ENCODE data around the gene TREH.
A peak's percentile ranks its signal among the peaks of the same experiment; 100 is the strongest.
"Not testable (repeated sequence)": the region's sequence is repeated elsewhere in the genome, so short reads cannot be mapped to it uniquely, and the experiment has no call there.

Gene TREH

DNA sequence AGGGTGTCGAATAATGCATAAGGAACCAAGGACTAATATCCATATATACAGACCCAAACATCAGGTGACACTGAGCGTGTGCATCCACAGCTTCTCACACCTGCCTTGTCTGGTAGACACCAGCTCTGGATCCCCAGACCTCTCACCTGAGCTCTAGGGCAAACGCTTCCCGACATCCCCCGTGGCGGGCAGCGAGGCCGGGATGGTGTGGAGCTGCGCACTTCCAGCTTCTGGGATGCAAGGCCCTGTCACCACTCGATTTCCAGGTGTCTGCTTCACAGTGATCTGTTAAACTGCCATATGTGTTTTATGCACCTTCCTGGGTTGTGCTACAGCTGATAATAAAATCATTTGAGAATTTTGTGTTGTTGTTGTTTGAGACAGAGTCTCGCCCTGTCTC, 15.3 kb upstream of the TREH start:
- DNase-seq, result no peak

DNA sequence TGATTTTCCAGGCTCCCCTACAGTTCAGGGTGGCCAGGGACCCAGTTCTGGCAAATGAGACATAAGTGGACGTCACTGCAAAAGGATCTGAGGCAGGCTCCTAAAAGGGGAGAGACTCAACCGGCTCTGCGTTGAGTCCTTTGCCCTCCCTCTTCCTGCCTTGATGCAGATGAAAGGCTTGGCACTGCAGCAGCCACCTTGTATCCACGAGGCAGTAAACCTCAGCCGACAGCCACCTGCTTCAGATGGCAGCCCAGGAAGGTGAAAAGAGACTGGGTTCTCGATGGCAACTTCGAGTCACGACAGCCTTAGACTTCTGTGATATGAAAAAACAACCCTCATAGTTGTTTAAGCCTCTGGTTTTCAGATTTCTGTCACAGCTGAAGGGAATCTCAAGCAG, 14.7 kb upstream of the TREH start:
- no peak for DNase-seq

DNA sequence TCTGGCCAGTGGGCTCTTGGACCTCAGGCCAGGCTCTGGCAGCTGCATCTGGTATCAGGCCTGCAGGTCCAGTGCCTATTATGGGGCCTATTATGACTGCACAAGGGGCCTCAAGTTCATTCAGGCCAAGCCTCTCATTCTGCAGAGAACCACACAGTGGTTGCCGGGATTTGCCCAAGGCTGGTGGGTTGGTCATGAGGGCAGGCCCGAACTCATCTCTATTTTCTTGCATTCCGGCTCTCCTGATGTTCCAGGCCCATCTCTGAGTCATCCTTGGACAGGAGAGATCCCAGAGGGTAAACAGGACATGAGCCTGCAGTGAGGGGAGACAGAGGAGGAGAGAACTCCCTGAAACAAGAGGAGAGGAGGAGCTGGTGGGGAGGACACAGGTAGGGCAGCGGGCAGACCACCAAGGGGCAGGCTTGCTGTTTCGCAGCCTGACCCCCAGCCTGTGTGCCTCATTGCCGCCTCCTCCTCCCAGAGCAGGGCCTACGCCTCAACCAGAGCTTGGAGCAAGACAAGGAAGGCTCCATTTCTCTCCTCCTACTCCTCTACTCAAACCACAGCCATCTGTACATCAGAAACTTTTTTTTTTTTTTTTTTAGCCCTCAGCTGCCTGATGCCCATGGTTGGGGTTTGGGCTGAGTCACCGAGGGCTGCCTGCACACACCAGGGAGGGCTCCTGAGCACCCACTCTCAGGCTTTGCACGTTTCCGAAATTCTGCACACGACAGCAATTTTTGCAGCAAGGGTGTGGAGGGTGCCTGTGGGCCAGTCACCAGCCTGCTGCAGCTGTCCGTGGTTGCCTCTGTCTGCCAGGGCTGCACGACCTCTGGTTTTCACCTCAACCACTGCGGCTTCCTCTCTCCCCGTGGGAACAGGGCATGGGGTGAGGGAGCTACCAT, 12.7 kb upstream of the TREH start:
- DNase-seq, result no peak

DNA sequence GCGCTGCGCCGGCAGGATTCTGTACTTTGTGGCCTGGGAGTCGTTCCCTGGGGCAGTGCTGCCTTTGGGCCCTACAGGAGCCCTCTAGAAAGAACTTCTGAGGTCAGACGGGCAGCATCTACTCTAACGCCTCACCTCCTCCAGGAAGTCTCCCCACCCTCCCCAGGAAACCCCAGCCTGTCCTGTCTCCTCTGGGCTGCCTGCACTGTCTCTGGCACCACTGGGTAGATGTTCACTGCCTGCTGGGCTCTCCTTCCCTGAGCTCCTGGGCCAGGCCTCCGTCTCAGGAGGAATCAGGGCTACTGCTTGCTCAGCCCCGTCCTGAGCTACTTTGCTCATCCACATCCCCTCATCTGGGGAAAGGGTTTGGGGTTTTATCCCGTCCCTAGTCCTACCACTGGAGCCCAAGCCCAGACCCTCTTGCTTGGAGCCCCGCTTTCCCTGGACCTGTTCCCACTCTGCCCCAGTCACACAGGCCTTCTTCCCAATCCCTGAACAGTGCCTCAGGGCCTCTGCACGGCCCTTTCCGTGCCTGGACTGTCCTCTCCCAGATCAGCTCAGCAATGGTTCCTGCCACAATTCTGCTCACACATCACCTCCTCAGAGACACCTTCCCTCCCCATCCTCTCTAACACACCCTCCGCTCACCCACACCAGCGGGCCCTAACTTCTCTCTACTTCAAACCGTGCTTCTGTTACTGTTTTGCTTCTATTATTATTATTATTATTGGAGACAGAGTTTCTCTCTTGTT, 11.3 kb upstream of the TREH start:
- DNase-seq, result no peak

DNA sequence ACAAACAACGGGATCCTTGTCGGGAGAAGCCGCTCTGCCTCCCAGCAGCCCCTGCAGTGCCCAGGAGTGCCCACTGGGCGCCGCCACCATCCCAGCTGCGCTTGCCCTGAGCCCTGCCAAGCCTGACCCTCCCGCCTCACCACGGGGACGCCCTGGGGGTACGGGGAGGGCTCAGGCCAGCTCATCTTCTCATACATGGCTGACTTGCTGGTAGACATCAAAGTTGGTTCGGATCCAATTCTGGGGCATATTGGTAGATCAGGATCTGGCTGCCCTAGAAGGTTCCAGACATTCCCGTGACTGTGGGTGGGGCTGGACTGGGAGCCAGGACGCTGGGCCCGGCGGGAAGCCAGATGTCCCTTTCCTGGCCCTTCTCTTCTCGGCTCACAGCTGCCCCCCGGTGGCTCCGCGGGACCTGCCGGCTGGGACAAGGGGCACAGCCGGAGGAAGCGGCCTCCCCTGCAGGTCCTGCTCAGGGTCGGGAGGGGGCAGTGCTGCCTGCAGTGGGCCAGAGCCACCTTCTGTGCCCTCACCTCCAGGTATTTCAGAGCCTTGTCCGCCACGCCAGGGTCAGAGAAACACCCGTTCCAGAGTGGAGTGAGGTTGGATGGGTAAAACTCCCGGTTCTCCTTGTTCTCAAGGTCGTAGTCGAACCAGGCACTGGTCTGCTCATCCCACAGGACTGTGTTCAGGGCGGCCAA, 10.6 kb upstream of the TREH start:
- DNase-seq, result peak; percentile 95 to 99

DNA sequence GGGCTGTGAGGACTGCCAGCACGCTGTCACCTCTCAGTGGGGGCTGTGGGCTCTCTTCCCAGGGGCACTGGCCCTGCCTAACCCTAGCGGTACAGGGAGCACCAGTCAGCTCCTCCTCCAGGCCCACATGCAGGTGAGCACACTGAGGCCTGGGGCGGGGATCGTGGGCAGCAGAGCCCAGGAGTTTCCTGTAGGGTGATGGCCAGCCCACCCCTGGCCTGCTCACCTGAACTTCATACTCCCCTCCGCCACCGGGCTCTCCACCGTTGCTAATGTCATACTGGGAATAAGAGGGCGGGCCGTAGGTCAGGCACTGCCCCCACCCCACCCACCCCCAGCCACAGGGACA, 10.0 kb upstream of the TREH start:
- DNase-seq, result no peak

DNA sequence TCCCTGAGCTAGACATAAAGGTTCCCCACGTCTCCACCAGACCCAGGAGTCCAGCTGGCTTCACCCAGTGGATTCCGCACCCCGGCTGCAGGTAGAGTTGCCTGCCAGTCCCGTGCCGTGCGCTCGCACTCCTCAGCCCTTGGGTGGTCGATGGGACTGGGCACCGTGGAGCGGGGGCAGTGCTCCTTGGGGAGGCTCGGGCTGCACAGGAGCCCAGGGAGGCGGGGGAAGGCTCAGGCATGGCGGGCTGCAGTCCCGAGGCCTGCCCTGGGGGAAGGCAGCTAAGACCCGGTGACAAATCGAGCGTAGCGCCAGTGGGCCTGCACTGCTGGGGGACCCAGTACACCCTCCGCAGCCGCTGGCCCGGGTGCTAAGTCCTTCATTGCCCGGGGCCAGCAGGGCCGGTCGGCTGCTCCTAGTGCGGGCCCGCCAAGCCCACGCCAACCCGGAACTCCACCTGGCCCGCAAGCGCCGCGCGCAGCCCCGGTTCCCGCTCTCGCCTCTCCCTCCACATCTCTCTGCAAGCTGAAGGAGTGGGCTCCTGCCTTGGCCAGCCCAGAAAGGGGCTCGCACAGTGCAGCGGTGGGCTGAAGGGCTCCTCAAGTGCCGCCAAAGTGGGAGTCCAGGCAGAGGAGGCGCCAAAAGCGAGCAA, 9.5 kb upstream of the TREH start:
- DNase-seq, result no peak

DNA sequence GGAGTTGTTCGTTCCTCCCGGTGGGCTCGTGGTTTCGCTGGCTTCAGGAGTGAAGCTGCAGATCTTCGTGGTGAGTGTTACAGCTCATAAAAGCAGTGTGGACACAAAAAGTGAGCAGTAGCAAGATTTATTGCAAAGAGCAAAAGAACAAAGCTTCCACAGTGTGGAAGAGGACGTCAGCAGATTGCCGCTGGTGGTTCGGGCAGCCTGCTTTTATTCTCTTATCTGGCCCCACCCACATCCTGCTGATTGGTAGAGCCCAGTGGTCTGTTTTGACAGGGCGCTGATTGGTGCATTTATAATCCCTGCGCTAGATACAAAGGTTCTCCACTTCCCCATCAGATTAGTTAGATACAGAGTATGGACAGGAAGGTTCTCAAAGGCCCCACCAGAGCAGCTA, 8.9 kb upstream of the TREH start:
- DNase-seq, result not testable (repeated sequence)

DNA sequence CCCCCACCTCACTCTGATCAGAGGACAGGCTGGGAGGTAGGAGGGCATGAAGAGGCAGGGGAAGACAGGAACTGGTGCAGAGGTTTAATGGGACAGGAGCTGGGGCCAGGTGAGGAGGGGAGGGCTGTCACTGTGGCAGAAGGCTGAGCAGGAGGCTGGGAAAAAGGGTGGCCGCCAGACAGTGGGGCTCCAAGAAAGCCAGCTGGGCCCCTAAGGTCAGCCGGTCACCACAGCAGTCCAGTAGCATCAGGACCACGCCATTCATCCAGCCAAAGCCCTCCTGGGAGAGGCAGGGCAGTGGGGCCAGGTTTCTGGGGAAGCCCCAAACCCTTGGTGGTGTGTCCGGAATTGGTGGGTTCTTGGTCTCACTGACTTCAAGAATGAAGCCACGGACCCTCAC, 8.5 kb upstream of the TREH start:
- DNase-seq, result no peak

DNA sequence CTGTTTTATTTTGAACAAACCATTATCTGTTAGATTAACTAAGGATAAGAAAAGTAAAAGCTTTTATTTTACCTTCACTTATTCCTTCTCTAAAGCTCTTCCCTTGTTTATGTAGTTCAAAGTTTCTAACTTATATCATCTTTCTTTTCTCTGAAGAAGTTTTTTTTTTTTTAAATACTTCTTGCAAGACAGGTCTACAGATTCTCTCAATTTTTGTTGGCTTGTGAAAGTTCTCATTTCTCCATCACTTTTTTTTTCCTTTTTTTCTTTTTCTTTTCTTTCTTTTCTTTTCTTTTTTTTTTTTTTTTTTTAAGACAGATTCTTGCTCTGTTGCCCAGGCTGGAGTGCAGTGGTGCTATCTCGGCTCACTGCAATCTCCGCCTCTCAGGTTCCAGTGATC, 4.7 kb upstream of the TREH start:
- no peak for DNase-seq

DNA sequence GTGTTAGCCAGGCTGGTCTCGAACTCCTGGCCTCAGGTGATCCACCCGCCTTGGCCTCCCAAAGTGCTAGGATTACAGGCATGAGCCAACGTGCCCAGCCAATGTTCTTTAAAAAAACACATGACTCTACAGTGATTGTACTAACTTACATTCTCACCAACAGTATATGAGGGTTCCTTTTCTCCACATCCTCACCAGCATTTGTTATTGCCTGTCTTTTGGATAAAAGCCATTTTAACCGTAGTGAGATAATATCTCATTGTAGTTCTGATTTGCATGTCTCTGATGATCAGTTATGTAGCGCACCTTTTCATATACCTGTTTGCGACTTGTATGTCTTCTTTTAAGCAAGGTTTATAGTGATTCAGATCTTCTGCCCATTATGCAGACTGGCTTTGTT, 3.5 kb upstream of the TREH start:
- DNase-seq, result peak; percentile 50 to 71

DNA sequence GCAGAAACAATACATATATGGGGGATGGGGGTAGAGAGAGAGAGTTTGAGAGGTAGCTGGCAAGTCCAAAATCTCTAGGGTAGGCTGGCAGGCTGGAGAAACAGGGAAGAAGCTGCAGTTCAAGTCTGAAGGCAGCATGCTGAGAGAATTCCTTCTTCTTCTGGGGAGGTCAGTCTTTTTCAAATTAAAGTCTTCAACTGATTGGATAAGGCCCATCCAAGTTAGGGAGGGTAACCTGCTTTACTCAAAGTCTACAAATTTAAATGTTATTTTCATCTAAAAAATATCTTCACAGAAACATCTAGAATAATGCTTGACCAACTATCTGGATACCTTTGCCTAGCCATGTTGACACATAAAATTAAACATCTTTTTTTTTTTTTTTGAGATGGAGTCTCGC, 2.9 kb upstream of the TREH start:
- no peak for DNase-seq

DNA sequence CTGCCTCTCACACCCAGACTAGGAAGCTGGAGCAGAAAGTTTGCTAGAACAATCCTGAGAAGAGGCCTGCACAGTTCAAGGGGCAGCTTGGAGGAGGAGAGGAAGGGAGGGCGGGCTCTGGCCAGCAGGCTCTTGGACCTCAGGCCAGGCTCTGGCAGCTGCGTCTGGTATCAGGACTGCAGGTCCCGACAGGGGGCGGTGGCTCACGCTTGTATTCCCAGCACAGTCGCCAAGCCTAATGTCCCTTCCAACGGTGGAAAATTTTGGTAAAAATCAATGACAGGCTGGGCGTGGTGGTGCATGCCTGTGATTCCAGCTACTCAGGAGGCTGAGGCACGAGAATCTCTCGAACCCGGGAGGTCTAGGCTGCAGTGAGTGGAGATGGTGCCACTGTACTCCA, 542 bp downstream of the TREH start:
- DNase-seq, result not testable (repeated sequence)

DNA sequence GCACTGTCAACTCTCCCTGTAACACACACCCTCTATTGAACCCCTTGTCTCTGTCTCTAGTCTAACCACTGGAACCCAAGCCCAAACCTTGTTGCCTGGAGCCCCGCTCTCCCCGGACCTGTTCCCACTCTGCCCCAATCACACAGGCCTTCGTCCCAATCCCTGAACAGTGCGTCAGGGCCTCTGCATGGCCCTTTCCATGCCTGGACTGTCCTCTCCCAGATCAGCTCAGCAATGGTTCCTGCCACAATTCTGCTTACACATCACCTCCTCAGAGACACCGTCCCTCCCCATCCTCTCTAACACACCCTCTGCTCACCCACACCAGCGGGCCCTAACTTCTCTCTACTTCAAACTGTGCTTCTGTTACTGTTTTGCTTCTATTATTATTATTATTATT, 1.5 kb downstream of the TREH start:
- DNase-seq, result no peak

DNA sequence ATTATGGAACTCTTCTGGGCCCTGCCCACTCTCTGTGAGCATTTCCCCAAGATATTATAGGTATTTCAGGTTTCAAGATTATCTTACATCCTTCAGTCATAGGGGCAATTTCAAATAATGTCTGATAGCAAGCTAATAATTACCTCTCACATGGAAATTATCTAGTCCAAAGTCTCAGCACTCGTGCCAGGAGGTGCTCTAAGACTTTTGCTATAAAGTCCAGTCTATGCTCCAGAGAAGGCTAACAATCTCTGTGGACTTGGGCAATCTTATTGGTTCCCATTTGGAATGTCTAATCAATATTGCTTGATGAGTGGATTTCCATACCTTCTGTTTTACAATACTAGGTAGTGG, 5.4 kb downstream of the TREH start:
- no peak for DNase-seq

DNA sequence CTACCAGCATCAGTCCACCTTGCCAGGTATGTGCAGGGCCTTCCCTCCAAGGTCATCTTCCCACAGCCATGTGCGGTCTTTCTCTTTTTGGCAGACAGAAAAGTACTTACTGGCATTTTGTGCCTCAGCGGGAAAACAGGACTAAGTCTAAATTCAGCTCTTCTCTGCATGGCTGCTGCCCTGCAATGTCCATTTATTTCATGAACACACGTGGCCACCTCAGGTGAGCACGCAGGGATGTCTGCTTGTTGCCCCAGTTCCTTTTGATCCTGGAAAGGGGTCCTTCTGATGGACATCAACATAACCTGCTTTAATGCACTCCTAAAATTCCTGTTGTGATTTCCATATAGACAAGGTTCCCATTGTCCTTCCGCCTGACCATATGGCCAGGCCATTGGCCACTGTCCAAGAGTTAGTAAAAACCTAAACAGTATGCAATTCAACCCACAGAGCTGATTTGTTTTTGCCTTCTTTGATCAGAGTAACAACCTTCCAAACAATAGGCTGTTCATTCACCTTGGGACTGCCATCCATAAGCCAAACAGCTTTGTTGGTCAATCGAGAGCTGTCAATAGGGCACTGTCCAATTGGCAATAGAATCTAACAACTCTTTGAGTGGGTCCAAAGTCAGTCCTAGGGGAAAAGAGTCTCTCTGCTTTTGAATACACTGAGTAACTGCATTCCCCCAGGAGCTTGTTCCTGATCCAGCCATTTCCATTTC, 5.9 kb downstream of the TREH start:
- no peak for DNase-seq

DNA sequence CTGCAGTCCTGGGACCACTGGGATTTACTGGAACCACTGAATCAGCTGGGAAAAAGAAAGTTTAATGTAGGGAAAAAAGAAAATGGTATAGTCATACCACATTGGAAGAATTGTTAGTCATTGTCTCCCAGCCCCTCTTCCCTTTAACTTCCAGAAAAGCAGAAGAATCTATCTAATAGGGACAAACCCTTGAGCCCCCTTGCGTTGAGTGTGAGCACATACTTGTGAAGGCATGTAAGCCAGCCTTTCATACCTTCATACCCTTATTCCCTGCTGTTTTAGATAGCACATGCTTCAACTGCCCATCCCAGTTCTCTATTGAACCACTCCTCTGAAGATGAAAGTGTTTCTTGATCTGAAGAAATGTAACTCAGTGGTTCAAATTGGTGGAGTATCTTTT, 6.6 kb downstream of the TREH start:
- DNase-seq, result no peak

DNA sequence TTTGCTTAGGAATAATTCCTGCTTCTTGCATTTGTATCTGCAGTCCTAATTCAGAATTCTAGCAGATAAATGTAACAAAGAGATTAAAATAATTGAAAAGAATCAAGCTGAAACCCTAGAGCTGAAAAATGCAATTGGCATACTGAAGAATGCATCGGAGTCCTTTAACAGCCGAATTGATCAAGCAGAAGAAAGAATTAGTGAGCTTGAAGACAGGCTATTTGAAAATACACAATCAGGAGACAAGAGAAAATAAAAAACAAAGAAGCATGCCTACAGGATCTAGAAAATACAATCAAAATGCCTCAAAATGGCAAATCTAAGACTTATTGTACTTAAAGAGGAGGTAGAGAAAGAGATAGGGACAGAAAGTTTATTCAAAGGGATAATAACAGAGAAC, 8.2 kb downstream of the TREH start:
- no peak for DNase-seq

DNA sequence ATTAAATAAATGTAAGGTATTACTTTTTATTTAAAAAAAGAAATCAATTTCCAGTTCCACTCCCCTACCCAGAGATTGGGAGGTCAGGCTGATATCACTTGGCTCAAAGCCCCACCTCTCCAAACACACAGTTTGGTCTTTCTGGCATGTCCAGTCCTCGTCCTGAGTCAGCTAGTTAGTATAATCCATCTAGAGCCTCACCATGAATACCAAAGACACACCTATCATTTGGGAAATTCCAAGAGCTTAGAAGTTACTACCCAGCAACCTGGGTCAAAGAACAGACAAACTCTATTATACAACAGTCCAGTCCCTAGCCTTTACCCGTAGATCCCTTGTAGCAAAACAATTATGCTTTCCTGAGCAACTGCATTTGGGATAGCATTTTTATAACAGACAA, 9.4 kb downstream of the TREH start:
- no peak for DNase-seq

DNA sequence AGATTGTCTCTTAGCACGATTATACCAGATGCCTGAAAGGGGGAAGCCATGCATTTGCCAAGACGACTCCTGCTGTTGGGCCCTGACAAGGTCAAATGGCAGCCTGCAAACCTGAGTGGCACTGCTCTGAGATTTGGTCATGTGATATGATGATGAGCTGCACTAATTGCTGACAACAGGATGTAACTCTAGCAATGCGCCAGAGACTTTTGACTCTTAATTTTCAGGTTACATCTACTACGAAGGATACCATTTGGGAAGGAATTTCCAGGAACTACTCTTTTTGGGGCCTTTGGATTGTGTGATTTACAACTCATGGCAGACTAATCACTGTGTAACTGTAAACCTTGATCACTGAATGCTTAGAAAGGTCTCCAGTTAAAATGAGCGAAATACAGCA, 13.1 kb downstream of the TREH start:
- no peak for DNase-seq

DNA sequence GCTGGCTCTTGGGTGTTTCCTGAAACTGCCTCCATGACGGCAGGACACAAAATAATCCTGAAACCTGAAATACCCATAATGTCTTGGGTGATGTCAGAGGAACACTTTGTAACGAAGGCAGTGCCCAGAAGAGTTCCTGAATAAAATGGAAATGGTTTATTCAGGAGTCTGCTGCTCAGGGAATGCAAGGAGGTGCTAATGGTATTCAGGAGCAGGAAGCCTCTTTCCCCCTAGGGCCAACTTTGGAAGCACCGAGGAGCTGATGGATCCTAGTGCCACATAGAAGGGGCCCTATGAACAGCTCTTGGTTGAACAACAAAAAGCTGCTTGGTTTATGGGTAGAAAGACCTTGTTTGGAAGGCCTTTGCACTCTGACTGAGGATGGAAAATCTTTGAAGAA, 15.5 kb downstream of the TREH start:
- no peak for DNase-seq

DNA sequence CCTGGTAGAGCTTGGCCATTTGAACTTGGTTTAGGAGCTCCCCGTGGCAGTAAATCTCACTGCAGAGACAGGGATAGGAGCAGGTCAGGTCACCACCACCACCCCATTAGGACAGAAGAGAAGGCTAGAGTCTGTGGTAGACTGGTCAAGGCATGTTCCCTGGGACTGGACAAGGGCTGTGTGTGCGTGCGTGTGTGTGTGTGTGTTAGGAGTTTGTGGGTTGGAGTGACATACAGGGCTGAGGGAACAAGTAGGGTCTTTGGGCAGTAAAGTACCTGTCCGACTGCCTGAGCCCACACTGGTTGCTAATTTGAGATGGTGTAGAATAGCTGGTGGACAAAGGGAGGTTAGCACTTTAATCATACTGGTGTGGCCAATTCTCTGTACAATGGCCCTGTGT, 16.1 kb downstream of the TREH start:
- DNase-seq, result no peak

Data from NCI-H526 (cell line).